Measurements from ENCODE around the gene NOS1AP. TPM values are rescaled to one million over a fixed set of nuclear protein-coding genes. Genes with fewer than 3 reads are reported as not detected.

The NOS1AP gene
- total RNA-seq, 4 donors from 2014 or later = 1.1 to 3.5 (median 2.6) TPM

DNA sequence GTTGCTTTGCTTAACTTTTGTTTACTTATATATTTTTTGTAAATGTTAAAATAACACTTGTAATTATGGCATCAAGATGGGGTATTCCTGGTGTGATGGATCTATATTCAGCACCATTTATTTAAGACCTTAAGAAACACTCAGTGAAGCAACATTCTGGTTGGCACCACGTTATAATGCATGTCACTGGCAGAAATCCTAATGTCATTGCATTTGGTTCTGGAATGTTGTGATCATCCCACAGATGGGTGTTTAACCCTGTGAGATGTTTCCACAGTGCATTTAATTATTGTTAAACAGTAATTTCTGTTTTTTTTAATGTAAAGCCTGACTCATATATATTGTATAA is 116.5 kb downstream of the NOS1AP start:
- H3K4me3 ChIP-seq (ENCODE audit: low read depth, poor library complexity, severe bottlenecking) = no peak overlapping the region
- no peak for DNase-seq (ENCODE audit: low spot score in 2 of 2)
- TF ChIP-seq, protein P1, sequence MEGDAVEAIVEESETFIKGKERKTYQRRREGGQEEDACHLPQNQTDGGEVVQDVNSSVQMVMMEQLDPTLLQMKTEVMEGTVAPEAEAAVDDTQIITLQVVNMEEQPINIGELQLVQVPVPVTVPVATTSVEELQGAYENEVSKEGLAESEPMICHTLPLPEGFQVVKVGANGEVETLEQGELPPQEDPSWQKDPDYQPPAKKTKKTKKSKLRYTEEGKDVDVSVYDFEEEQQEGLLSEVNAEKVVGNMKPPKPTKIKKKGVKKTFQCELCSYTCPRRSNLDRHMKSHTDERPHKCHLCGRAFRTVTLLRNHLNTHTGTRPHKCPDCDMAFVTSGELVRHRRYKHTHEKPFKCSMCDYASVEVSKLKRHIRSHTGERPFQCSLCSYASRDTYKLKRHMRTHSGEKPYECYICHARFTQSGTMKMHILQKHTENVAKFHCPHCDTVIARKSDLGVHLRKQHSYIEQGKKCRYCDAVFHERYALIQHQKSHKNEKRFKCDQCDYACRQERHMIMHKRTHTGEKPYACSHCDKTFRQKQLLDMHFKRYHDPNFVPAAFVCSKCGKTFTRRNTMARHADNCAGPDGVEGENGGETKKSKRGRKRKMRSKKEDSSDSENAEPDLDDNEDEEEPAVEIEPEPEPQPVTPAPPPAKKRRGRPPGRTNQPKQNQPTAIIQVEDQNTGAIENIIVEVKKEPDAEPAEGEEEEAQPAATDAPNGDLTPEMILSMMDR (IDR thresholded peaks at IDR 0.05) = no peak
- no peak for TF ChIP-seq POLR2A (IDR thresholded peaks at IDR 0.05)
- WGBS, 2 donors = 0 to 19% methylated on average over 1 of the region's 1 CpG
- intact Hi-C loops (cut with DNase I; ENCODE audit: low total_unique reads) = no loop called here

DNA sequence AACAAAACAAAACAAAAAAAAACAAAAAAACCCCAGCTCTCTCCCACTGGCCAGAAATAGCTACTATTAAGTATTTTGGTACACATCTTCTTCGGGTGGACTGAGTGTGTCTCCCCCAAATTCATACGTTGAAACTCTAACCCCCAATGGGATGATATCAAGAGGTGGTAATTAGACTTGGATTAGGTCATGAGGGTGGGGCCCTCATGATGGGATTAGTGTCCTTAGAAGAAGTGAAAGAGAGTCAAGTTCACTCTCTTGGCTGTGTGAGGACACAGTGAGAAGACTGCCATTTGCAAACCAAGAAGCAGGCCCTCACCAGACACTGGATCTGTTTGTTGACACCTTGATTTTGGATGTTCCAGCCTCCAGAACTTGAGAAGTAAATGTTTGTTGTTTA is 116.9 kb downstream of the NOS1AP start:
- intact Hi-C loops (cut with DNase I; ENCODE audit: low total_unique reads) = no loop called here
- DNase-seq (ENCODE audit: low spot score in 2 of 2) = no peak
- 61 to 95% methylated on average over 2 of the region's 2 CpGs for WGBS, 2 donors
- no peak for TF ChIP-seq POLR2A (IDR thresholded peaks at IDR 0.05)
- TF ChIP-seq, protein P1 (IDR thresholded peaks at IDR 0.05) = no peak
- H3K4me3 ChIP-seq (ENCODE audit: low read depth, poor library complexity, severe bottlenecking) = no peak overlapping the region

DNA sequence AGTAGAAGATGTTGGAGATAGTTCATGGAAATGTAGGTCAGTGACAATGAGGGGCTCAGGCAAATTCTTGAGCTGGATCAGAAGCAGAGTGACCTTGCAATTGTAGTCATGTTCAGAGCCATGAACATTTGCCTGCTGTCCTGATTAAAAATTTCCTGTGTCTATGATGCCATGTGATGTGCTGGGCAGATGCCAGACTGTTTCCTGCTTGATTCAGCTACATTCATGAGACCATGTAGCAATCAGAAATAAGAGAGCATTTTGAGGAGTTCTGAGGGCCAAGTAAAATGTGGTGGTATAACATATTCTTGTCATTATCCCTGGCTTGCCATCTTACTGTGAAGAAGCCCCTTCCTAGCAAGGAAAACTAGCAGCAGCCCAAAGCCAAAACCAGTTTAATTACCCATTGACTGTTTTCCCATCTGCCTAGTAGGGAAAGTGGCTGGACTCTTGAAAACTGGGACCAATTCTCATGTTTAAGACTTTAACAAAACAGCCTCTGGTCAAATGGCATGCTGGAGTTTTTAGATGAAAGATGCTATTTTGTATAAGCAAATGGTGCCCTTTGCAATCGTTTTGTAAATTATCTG is 118.3 kb downstream of the NOS1AP start:
- no peak for DNase-seq (ENCODE audit: low spot score in 2 of 2)
- TF ChIP-seq POLR2A (IDR thresholded peaks at IDR 0.05) = no peak
- TF ChIP-seq, protein P1 (IDR thresholded peaks at IDR 0.05) = no peak
- 54 to 56% methylated on average over 1 of the region's 1 CpG for WGBS, 2 donors
- intact Hi-C loops (cut with DNase I; ENCODE audit: low total_unique reads) = no loop called here
- no peak overlapping the region for H3K4me3 ChIP-seq (ENCODE audit: low read depth, poor library complexity, severe bottlenecking)

DNA sequence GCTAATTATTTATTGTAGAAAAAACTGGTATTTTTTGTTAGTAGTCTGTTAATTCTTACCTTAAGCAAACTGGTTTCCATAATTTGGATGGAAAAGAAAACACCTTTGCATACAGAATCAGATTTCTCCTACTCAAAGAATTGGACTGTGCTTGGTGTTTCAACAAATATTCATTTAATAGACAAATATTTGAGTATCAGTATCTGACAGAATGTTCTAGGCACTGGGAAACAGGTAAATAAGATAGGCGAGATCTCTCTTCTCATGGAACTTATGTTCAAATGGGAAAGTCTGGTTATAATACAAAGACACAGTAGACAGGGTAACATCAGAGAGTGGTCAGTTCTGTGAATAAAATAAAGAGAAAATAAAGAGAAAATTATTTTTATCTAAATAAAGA is 119.9 kb downstream of the NOS1AP start:
- intact Hi-C loops (cut with DNase I; ENCODE audit: low total_unique reads) = no loop called here
- DNase-seq (ENCODE audit: low spot score in 2 of 2) = no peak
- no peak for TF ChIP-seq POLR2A (IDR thresholded peaks at IDR 0.05)
- TF ChIP-seq, protein P1 (IDR thresholded peaks at IDR 0.05) = no peak
- H3K4me3 ChIP-seq (ENCODE audit: low read depth, poor library complexity, severe bottlenecking) = no peak overlapping the region
- WGBS, 2 donors = 93 to 97% methylated on average over 1 of the region's 1 CpG

DNA sequence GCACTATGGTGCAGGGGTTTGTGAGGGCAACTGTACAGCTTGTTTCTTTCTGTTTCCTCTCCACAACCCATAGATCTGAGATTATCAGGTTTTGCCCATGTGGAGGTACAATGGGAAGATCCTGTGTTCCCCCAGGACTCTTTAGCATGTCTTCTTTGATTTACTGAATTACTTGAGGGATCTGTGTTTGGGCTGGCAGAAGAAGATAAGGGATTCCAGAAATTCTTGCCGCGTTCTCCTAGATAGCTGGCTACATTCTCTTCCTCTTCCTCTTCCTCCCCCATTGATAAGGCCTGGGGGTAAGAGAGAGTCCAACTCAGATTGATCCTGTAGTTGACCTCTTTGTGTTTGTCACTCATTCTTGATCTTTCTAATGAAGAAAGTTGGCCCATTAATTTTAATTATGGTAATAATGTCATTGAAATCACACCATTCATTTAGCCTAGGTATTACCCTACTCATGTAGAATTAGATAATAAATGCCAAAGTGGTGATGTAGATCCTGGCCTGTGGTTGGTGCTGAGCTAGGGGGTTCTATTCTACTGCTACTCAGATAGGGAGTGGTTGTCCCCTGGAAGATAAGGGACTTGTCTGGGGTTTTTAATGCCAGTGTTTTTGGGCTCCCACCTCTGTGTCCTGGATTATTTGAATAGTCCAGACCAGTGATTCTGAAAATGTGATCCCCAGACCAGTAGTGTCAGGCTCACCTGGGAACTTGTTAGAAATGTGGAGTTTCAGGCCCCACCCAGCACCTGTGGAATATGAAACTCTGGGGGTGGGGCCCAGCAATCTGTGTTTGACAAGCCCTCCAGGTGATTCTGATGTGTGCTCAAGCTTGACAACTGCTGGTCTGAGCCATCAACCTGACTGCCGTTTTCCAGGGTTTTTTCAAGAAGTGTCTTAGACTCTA is 122.2 kb downstream of the NOS1AP start:
- intact Hi-C loops (cut with DNase I; ENCODE audit: low total_unique reads) = no loop called here
- TF ChIP-seq, protein P1 (IDR thresholded peaks at IDR 0.05) = no peak
- TF ChIP-seq POLR2A (IDR thresholded peaks at IDR 0.05) = no peak
- 66 to 74% methylated on average over 3 of the region's 3 CpGs for WGBS, 2 donors
- no peak for DNase-seq (ENCODE audit: low spot score in 2 of 2)
- no peak overlapping the region for H3K4me3 ChIP-seq (ENCODE audit: low read depth, poor library complexity, severe bottlenecking)

Measured in lower leg skin (tissue), 4 donors.